Mesodermal cell (in vitro differentiated cells): Measurements from ENCODE around the gene RAB36.

Experiments used
- H3K27ac ChIP-seq: 2 replicates; pipeline ENCODE4 v1.7.0; 2013; ENCODE audit warnings: mild to moderate bottlenecking, low read depth, low read length, moderate library complexity; ENCODE audit not compliant: severe bottlenecking
- H3K36me3 ChIP-seq: 2 replicates; pipeline ENCODE4 v1.7.1; 2013; ENCODE audit warnings: mild to moderate bottlenecking, low read length, moderate library complexity; ENCODE audit not compliant: control insufficient read depth, insufficient read depth
- H3K4me1 ChIP-seq: one replicate; pipeline ENCODE4 v1.7.1; 2013; ENCODE audit warnings: mild to moderate bottlenecking, low read length; ENCODE audit not compliant: insufficient read depth, control insufficient read depth, poor library complexity, severe bottlenecking
- H3K4me3 ChIP-seq: 2 replicates; pipeline ENCODE4 v1.7.0; 2013; ENCODE audit warnings: low read length, control low read depth, mild to moderate bottlenecking; ENCODE audit not compliant: insufficient read depth, poor library complexity, severe bottlenecking; ENCODE audit errors: extremely low read depth
- H3K9me3 ChIP-seq: 2 replicates; pipeline ENCODE4 v1.7.1; 2013; ENCODE audit warnings: mild to moderate bottlenecking, low read length, moderate library complexity; ENCODE audit not compliant: control insufficient read depth
- WGBS, 2 experiments: methylation state at CpG; one replicate each; pipeline ENCODE4 v1.1.5; 2013; ENCODE audit warnings: missing lambda C conversion rate in 2 of 2; ENCODE audit not compliant: insufficient coverage in 2 of 2; 5-methylcytosine and 5-hydroxymethylcytosine counted together

RAB36 gene

GRCh38 chr22:23122992-23123803 is 22.1 kb upstream of the RAB36 start:
- Histone ChIP-seq H3K27ac (no peak overlapping the region), H3K9me3 (no peaks in the 10 kb centered on the region), H3K36me3 (no peaks in the 10 kb centered on the region), H3K4me3 (no peak overlapping the region), H3K4me1 (peaks cover 3% of the 10 kb centered on the region)
- WGBS, 2 experiments, result 96 to 97% methylated on average over 22 to 25 of the region's 26 CpGs

GRCh38 chr22:23123804-23124254 is 21.4 kb upstream of the RAB36 start:
- WGBS, 2 experiments, result 88 to 89% methylated on average over 5 to 7 of the region's 9 CpGs
- Histone ChIP-seq H3K9me3 (no peaks in the 10 kb centered on the region), H3K36me3 (no peaks in the 10 kb centered on the region), H3K4me1 (peaks cover 3% of the 10 kb centered on the region), H3K4me3 (no peak overlapping the region), H3K27ac (no peak overlapping the region)

GRCh38 chr22:23124611-23125511 is 20.4 kb upstream of the RAB36 start:
- Histone ChIP-seq H3K4me3 (no peak overlapping the region), H3K9me3 (no peaks in the 10 kb centered on the region), H3K4me1 (peaks cover 3% of the 10 kb centered on the region), H3K27ac (no peak overlapping the region), H3K36me3 (no peaks in the 10 kb centered on the region)
- 82 to 90% methylated on average over 10 to 13 of the region's 19 CpGs for WGBS, 2 experiments

- WGBS, 2 experiments, result 95 to 96% methylated on average over 12 to 13 of the region's 18 CpGs
- H3K27ac ChIP-seq, result no peak overlapping the region
- H3K36me3 ChIP-seq, result no peaks in the 10 kb centered on the region
- H3K4me1 ChIP-seq, result peaks cover 3% of the 10 kb centered on the region
- no peaks in the 10 kb centered on the region for H3K9me3 ChIP-seq
- no peak overlapping the region for H3K4me3 ChIP-seq
Measured at GRCh38 chr22:23125512-23126103, 19.7 kb upstream of the RAB36 start.

- WGBS, 2 experiments, result 89 to 91% methylated on average over 9 to 10 of the region's 14 CpGs
- Histone ChIP-seq H3K4me3 (no peak overlapping the region), H3K9me3 (no peaks in the 10 kb centered on the region), H3K4me1 (no peaks in the 10 kb centered on the region), H3K27ac (no peak overlapping the region), H3K36me3 (no peaks in the 10 kb centered on the region)
Measured at GRCh38 chr22:23126165-23127054, 18.9 kb upstream of the RAB36 start.

GRCh38 chr22:23127055-23127756 is 18.1 kb upstream of the RAB36 start:
- 91 to 96% methylated on average over 6 to 7 of the region's 7 CpGs for WGBS, 2 experiments
- Histone ChIP-seq H3K4me1 (no peaks in the 10 kb centered on the region), H3K36me3 (no peaks in the 10 kb centered on the region), H3K27ac (no peak overlapping the region), H3K9me3 (no peaks in the 10 kb centered on the region), H3K4me3 (no peak overlapping the region)

GRCh38 chr22:23127788-23128187 is 17.5 kb upstream of the RAB36 start:
- Histone ChIP-seq H3K36me3 (no peaks in the 10 kb centered on the region), H3K9me3 (no peaks in the 10 kb centered on the region), H3K27ac (no peak overlapping the region), H3K4me3 (no peak overlapping the region), H3K4me1 (no peaks in the 10 kb centered on the region)
- WGBS, 2 experiments, result 77 to 82% methylated on average over 5 to 8 of the region's 9 CpGs

- Histone ChIP-seq H3K9me3 (no peaks in the 10 kb centered on the region), H3K4me3 (no peak overlapping the region), H3K36me3 (no peaks in the 10 kb centered on the region), H3K27ac (no peak overlapping the region), H3K4me1 (no peaks in the 10 kb centered on the region)
- WGBS, 2 experiments, result 50 to 65% methylated on average over 6 to 11 of the region's 14 CpGs
Measured at GRCh38 chr22:23128269-23129108, 16.8 kb upstream of the RAB36 start.

GRCh38 chr22:23129149-23129548 is 16.1 kb upstream of the RAB36 start:
- H3K9me3 ChIP-seq, result no peaks in the 10 kb centered on the region
- 92 to 100% methylated on average over 3 to 5 of the region's 10 CpGs for WGBS, 2 experiments
- no peaks in the 10 kb centered on the region for H3K4me1 ChIP-seq
- no peaks in the 10 kb centered on the region for H3K36me3 ChIP-seq
- no peak overlapping the region for H3K4me3 ChIP-seq
- no peak overlapping the region for H3K27ac ChIP-seq
